ENCODE measurements around the gene DRC3.

DRC3 gene

DNA sequence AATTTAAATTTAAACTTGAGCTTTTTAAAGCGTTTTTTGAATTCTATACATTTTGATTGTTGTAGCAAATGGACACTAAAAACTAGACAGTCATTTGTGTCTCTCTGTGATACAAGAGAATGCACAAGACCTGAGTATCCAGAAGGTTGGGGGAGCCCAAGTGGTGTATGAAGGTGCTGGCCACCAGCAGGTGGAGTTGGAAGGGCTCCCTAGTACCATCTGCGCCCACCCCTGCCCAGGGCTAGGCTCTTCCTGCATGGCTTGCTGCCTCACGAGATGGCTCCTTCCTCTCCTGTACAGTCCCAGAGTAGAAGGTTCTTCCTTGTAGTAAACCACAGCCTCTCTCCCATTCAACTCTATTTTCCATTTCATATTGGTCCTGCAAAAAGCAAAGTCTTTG, 83.6 kb downstream of the DRC3 start:
- no peak for DNase-seq

DNA sequence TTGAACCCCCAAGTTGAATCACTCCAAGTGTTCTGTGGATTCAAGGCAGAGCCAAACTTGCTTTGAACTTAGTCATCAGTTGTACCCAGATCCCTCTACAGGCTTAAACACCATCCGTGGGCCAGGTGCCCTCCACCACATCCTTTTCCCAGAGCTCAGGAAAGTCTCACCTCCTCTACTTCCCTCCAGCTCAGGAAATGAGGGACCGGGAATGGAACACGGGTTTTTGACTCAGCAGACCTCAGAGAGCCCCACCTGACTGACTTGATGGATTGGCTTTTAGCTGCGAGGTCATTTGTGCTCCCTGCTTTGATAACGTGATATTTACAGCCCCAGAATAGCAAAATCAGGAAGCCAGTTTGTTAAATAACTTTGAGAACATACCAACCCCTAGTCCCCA, 86.6 kb downstream of the DRC3 start:
- no peak for DNase-seq

DNA sequence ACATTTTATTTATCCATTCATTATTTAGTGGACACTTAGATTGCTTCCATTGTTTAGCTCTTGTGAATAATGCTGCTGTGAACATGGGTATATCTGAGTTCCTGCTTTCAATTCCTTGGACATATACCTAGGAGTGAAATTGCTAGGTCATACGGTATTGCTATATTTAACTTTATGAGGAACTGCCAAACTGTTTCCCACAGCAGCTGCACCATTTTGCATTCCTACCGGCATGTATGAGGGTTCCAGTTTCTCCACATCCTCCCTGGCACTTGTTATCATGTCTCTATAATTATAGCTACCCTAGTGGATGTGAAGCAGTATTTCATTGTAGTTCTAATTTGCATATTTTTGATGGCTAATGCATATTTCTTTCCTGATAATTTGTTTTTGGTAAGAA, 91.4 kb downstream of the DRC3 start:
- no peak for DNase-seq

DNA sequence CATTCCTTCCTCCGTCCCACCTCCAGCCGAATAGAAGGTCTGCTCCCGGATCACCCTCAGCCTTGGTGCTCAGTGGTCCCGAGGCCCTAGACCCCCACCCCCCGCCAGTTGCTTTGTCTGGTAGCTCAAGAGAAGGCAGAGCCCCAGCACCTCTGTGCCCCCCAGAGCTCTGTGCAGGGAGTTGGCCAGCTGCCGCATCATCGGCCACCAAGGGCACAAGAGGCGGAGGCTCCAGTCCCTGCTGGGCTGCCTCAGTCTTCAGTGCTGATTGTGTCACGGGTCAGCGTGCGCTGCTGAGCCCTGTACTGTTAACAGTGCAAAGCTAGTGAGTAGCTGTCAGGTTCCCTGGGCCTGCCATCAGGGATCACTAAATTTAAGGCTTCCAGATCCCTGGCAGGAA, 92.9 kb downstream of the DRC3 start:
- no peak for DNase-seq

Data from effector CD4-positive, alpha-beta T cell (primary cell).